Neural cell (in vitro differentiated cells): Measurements from ENCODE around the gene CDC42BPB. TPM values are rescaled to one million over a fixed set of nuclear protein-coding genes. Genes with fewer than 3 reads are reported as not detected.

Experiments
- H2AFZ ChIP-seq: fragments of 200-600, 300-800 bp; sonication (generic), shearing (Covaris generic); 2 replicates; pipeline ENCODE4 v1.6.0; 2014; ENCODE audit warnings: low read depth, mild to moderate bottlenecking, antibody characterized with exemption, low read length, moderate library complexity
- H3F3A ChIP-seq: fragments of 200-600 bp; shearing (Covaris generic); 2 replicates; pipeline ENCODE4 v1.6.1; 2016; ENCODE audit warnings: mild to moderate bottlenecking, moderate library complexity, mixed read lengths, antibody characterized with exemption, low read length; ENCODE audit not compliant: insufficient read depth, poor library complexity, severe bottlenecking
- H3K27ac ChIP-seq: fragments of 200-600, 300-800 bp; sonication (generic), shearing (Covaris generic); 2 replicates; pipeline ENCODE4 v1.5.1; 2014; ENCODE audit warnings: mild to moderate bottlenecking, low read length, moderate library complexity
- H3K27me3 ChIP-seq: fragments of 300-800, 200-600 bp; sonication (generic), shearing (Covaris generic); 2 replicates; pipeline ENCODE4 v1.6.0; 2014; ENCODE audit warnings: mild to moderate bottlenecking, low read depth, low read length, moderate library complexity; ENCODE audit not compliant: insufficient read depth
- H3K36me3 ChIP-seq: fragments of 300-800, 200-600 bp; sonication (generic), shearing (Covaris generic); 2 replicates; pipeline ENCODE4 v1.5.1; 2014; ENCODE audit warnings: mild to moderate bottlenecking, antibody characterized with exemption, low read length, moderate library complexity; ENCODE audit not compliant: insufficient read depth
- H3K4me2 ChIP-seq: fragments of 300-800, 200-600 bp; sonication (generic), shearing (Covaris generic); 2 replicates; pipeline ENCODE4 v1.6.0; 2014; ENCODE audit warnings: mild to moderate bottlenecking, low read length
- H3K4me3 ChIP-seq: fragments of 300-800, 200-600 bp; sonication (generic), shearing (Covaris generic); 2 replicates; pipeline ENCODE4 v1.5.1; 2014; ENCODE audit warnings: mild to moderate bottlenecking, low read length, moderate library complexity
- H3K79me2 ChIP-seq: fragments of 200-600 bp; shearing (Covaris generic); replicated peaks from 2 replicates; pipeline ENCODE4 v1.6.0; 2014; ENCODE audit warnings: mild to moderate bottlenecking, low read length, moderate library complexity; ENCODE audit not compliant: insufficient read depth
- H3K9ac ChIP-seq: fragments of 300-800, 200-600 bp; sonication (generic), shearing (Covaris generic); 2 replicates; pipeline ENCODE4 v1.6.1; 2016; ENCODE audit warnings: mild to moderate bottlenecking, low read length, mixed read lengths
- H3K9me2 ChIP-seq: fragments of 200-600 bp; shearing (Covaris generic); 2 replicates; pipeline ENCODE4 v1.6.1; 2016; ENCODE audit warnings: mild to moderate bottlenecking, low read length, mixed read lengths; ENCODE audit not compliant: insufficient read depth
- H3K9me3 ChIP-seq: fragments of 200-600, 300-800 bp; sonication (generic), shearing (Covaris generic); 2 replicates; pipeline ENCODE4 v1.6.1; 2016; ENCODE audit warnings: mild to moderate bottlenecking, mixed run types, low read length, moderate library complexity, mixed read lengths
- H4K20me1 ChIP-seq: fragments of 200-600 bp; shearing (Covaris generic); 2 replicates; pipeline ENCODE4 v1.6.1; 2016; ENCODE audit warnings: mild to moderate bottlenecking, mixed run types; ENCODE audit not compliant: insufficient read depth
- CTCF ChIP-seq: fragments of 450-650 bp; IDR thresholded peaks from 2 replicates; pipeline ENCODE4 v1.5.1; 2014; ENCODE audit warnings: antibody characterized with exemption, mild to moderate bottlenecking, moderate library complexity; ENCODE audit not compliant: poor library complexity, severe bottlenecking
- EP300 ChIP-seq: fragments of 450-650 bp; conservative IDR thresholded peaks from 2 replicates; pipeline ENCODE4 v1.6.1; 2014; ENCODE audit warnings: antibody characterized with exemption, mild to moderate bottlenecking, moderate library complexity; ENCODE audit not compliant: poor library complexity, severe bottlenecking
- EZH2 ChIP-seq: fragments of 200-600, 300-800 bp; shearing (Covaris generic), sonication (generic); IDR thresholded peaks from 2 replicates; pipeline ENCODE4 v1.6.1; 2014; ENCODE audit warnings: antibody characterized with exemption, low read length, borderline replicate concordance, mild to moderate bottlenecking; ENCODE audit not compliant: insufficient read depth, poor library complexity, severe bottlenecking
- MXI1 ChIP-seq: fragments of 450-650 bp; conservative IDR thresholded peaks from 2 replicates; pipeline ENCODE4 v1.6.1; 2014; ENCODE audit warnings: antibody characterized with exemption, mild to moderate bottlenecking; ENCODE audit not compliant: poor library complexity, severe bottlenecking
- POLR2AphosphoS5 ChIP-seq: IDR thresholded peaks from 2 replicates; pipeline ENCODE4 v1.6.1; 2012
- RAD21 ChIP-seq: fragments of 450-650 bp; conservative IDR thresholded peaks from 2 replicates; pipeline ENCODE4 v1.6.1; 2014; ENCODE audit warnings: antibody characterized with exemption, mild to moderate bottlenecking, moderate library complexity
- REST ChIP-seq: IDR thresholded peaks from 2 replicates; pipeline ENCODE4 v1.6.1; 2012; ENCODE audit warnings: borderline replicate concordance
- SMC3 ChIP-seq: fragments of 450-650 bp; conservative IDR thresholded peaks from 2 replicates; pipeline ENCODE4 v1.6.1; 2014; ENCODE audit warnings: antibody characterized with exemption, mild to moderate bottlenecking, moderate library complexity; ENCODE audit not compliant: poor library complexity
- TAF1 ChIP-seq: IDR thresholded peaks from 2 replicates; pipeline ENCODE4 v1.6.1; 2012; ENCODE audit warnings: low read depth
- polyA plus RNA-seq: library from polyadenylated mRNA; depleted of rRNA; stranded (reverse); fragments of >200 nt; gene quantifications from 2 replicates; pipeline ENCODE4 v1.2.3, GENCODE V29; 2014

Gene CDC42BPB
- polyA plus RNA-seq, 1 donor from 2014 or later: 43.8 TPM

- Histone ChIP-seq H3K4me3 (no peak overlapping the region), H3K9me2 (no peaks in the 10 kb centered on the region), H3K9ac (no peak overlapping the region), H3K27me3 (no peaks in the 10 kb centered on the region), H3K36me3 (peaks cover 16% of the 10 kb centered on the region), H3K27ac (no peak overlapping the region), H2AFZ (no peak overlapping the region), H3K79me2 (no peaks in the 10 kb centered on the region), H3K4me2 (no peak overlapping the region), H3F3A (no peaks in the 10 kb centered on the region), H4K20me1 (no peaks in the 10 kb centered on the region), H3K9me3 (no peaks in the 10 kb centered on the region)
- no peak for TF ChIP-seq EZH2
- TF ChIP-seq RAD21: no peak
- TF ChIP-seq REST: no peak
- TF ChIP-seq TAF1: no peak
- TF ChIP-seq EP300: no peak
- no peak for TF ChIP-seq MXI1
- no peak for TF ChIP-seq CTCF
- no peak for TF ChIP-seq SMC3
- TF ChIP-seq POLR2AphosphoS5: no peak
Observed at GRCh38 chr14:102958461-102958860, 98.9 kb downstream of the CDC42BPB start.

GRCh38 chr14:102957222-102957621 lies 100.1 kb downstream of the CDC42BPB start:
- Histone ChIP-seq H3K9ac (no peak overlapping the region), H3K4me2 (no peak overlapping the region), H3K27ac (no peak overlapping the region)

More at GRCh38 chr14:102957222-102957621, 100.1 kb downstream of the CDC42BPB start:
- Histone ChIP-seq H4K20me1 (no peaks in the 10 kb centered on the region), H3K36me3 (peaks cover 12% of the 10 kb centered on the region), H3K9me3 (no peaks in the 10 kb centered on the region), H3K9me2 (no peaks in the 10 kb centered on the region), H3K27me3 (no peaks in the 10 kb centered on the region), H3K4me3 (no peak overlapping the region), H3K79me2 (no peaks in the 10 kb centered on the region), H3F3A (no peaks in the 10 kb centered on the region), H2AFZ (no peak overlapping the region)
- TF ChIP-seq CTCF (no peak), SMC3 (no peak), RAD21 (no peak), EP300 (no peak), POLR2AphosphoS5 (no peak), TAF1 (no peak), EZH2 (no peak), MXI1 (no peak), REST (no peak)
